Cardiac muscle cell (in vitro differentiated cells and primary cell): ENCODE measurements around the gene UNC93A. TPM values are rescaled to one million over a fixed set of nuclear protein-coding genes. Genes with fewer than 3 reads are reported as not detected.

Source experiments
- DNase-seq, 2 donors: peaks; one replicate each; pipeline versions ENCODE4 v3.0.0 to v3.0.0-alpha.2; 2010 to 2017; ENCODE audit warnings: low read depth in 1 of 2, low spot score in 1 of 2
- H3K27ac ChIP-seq: fragments of 200-600 bp; sonication (generic); 2 replicates; pipeline ENCODE4 v1.5.1; 2016
- H3K27me3 ChIP-seq: fragments of 200-600 bp; sonication (generic); 2 replicates; pipeline ENCODE4 v1.6.0; 2016; ENCODE audit warnings: control low read depth
- H3K36me3 ChIP-seq: fragments of 200-600 bp; sonication (generic); 2 replicates; pipeline ENCODE4 v1.5.1; 2016; ENCODE audit warnings: control low read depth
- H3K4me1 ChIP-seq: fragments of 200-600 bp; sonication (generic); 2 replicates; pipeline ENCODE4 v1.8.1; 2017; ENCODE audit warnings: low read depth, mild to moderate bottlenecking, mixed run types
- H3K4me3 ChIP-seq: fragments of 200-600 bp; sonication (generic); 2 replicates; pipeline ENCODE4 v1.5.1; 2016; ENCODE audit warnings: mild to moderate bottlenecking
- H3K9me3 ChIP-seq: fragments of 200-600 bp; sonication (generic); 2 replicates; pipeline ENCODE4 v1.5.1; 2017; ENCODE audit warnings: low read depth, mild to moderate bottlenecking, control low read depth
- polyA plus RNA-seq: library from polyadenylated mRNA; unstranded; fragments of >200 nt; fragmentation: Nextera tagmentation; extraction: Ambion mirVana; gene quantifications from 2 replicates; pipeline ENCODE4 v1.2.1, GENCODE V29; 2016
- total RNA-seq: library from RNA; depleted of rRNA; stranded (reverse); fragments of >200 nt; gene quantifications from 2 replicates; pipeline ENCODE4 v1.2.3, GENCODE V29; 2016
- TF ChIP-seq, protein P1 (sequence below): IDR thresholded peaks from 2 replicates; pipeline ENCODE4 v1.5.1; 2012; ENCODE audit warnings: low read depth, mild to moderate bottlenecking, low read length

UNC93A gene
- total and polyA plus RNA-seq, 2 experiments from 2014 or later = not detected

DNA sequence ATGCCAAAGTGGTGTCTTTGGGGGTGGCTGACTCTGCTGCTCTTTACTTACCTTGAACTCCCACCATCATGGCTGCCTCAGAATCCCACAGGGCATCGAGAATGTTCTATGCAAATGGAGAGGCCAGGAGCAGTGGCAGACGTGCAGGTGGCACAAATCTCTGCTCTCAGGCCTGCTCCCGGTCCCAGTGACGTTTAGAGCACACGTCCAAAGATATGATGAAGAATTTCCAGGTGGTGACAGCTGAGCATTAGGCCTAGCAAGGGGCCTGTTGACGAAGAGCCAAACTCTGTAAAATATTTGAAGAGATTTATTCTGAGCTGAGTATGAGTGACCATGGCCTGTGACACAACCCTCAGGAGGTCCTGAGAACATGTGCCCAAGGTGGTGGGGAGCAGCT lies 19.0 kb upstream of the UNC93A start:
- Histone ChIP-seq H3K9me3 (no peaks in the 10 kb centered on the region), H3K4me3 (no peak overlapping the region), H3K4me1 (peaks cover 6% of the 10 kb centered on the region), H3K27ac (no peak overlapping the region), H3K36me3 (no peaks in the 10 kb centered on the region), H3K27me3 (no peaks in the 10 kb centered on the region)
- no peak for DNase-seq
- TF ChIP-seq, protein P1, sequence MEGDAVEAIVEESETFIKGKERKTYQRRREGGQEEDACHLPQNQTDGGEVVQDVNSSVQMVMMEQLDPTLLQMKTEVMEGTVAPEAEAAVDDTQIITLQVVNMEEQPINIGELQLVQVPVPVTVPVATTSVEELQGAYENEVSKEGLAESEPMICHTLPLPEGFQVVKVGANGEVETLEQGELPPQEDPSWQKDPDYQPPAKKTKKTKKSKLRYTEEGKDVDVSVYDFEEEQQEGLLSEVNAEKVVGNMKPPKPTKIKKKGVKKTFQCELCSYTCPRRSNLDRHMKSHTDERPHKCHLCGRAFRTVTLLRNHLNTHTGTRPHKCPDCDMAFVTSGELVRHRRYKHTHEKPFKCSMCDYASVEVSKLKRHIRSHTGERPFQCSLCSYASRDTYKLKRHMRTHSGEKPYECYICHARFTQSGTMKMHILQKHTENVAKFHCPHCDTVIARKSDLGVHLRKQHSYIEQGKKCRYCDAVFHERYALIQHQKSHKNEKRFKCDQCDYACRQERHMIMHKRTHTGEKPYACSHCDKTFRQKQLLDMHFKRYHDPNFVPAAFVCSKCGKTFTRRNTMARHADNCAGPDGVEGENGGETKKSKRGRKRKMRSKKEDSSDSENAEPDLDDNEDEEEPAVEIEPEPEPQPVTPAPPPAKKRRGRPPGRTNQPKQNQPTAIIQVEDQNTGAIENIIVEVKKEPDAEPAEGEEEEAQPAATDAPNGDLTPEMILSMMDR = no peak

DNA sequence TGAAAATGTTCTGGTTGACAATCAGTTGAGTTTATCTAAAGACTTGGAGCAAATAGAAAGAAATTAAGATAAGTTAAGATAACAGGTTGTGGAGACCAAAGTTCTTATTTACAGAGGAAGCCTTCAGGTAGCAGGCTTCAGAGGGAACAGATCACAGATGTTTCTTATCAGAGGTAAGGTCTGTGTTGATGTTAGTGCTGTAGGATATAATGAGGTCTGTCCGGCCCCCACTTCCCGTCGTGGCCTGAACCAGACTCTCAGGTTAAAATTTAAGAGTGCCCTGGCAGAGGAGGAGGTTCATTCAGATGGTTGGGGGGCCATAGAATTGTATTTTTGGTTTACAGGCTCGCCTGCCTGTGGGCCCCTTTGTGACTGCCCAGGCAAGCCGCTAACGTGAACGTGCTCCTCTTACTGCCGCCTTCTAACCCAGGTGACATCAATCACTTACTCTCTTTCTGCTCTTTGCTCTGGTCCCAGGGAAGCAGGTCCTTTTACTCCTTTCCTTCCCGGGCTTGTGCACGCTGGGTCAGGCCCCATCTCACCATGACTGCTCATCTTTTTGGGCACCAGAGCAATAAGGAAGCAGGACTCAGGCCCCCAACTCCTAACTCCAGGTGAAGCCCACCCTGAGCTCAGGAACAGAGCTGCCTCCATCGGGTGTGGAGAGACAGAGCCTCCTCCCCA lies 18.3 kb upstream of the UNC93A start:
- TF ChIP-seq, protein P1 = no peak
- no peaks in the 10 kb centered on the region for H3K27me3 ChIP-seq
- H3K36me3 ChIP-seq = no peaks in the 10 kb centered on the region
- H3K9me3 ChIP-seq = no peaks in the 10 kb centered on the region
- peaks cover 6% of the 10 kb centered on the region for H3K4me1 ChIP-seq
- no peak for DNase-seq
- no peak overlapping the region for H3K4me3 ChIP-seq
- no peak overlapping the region for H3K27ac ChIP-seq

DNA sequence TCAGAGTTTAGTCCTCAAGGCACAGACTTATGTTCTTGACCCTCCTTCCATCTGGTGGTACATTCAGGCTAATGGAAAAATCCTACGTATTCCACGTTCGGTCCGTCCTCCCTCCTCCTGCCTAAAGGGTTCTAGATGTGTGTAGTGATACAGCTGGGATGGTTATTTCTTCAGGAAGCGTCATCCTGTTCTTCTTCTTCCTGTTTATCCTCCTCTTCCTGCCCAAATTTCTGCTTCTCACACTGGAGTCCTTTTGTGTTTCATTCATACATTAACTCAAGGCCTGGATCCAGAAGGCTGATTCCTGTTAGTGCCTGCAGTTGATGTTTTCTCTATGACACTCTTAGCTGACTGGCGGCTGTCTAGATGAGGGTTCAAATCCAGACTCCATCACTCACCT lies 16.8 kb upstream of the UNC93A start:
- DNase-seq = no peak
- H3K4me3 ChIP-seq = no peak overlapping the region
- no peaks in the 10 kb centered on the region for H3K27me3 ChIP-seq
- H3K4me1 ChIP-seq = peaks cover 8% of the 10 kb centered on the region
- no peaks in the 10 kb centered on the region for H3K9me3 ChIP-seq
- H3K36me3 ChIP-seq = no peaks in the 10 kb centered on the region
- TF ChIP-seq, protein P1 = no peak
- no peak overlapping the region for H3K27ac ChIP-seq

DNA sequence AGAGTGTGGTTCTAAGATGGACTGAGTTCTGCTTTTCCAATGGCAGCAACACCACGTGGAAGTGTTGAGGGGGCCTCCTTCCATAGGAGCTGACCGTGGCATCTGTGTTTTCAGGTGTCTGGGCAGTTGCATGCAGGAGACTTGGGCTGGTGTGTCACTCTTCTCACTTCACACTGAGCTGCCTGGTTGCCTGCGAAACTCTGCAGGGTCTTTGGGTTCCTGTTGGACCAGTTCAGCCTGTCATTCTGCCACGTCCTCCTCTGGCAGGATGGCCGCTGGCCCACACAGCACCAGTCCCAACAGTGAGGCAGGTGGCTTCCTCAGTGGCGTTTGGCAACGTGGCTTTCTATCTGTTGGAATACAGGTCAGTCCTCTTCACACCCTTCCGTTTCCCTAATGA lies 16.1 kb upstream of the UNC93A start:
- Histone ChIP-seq H3K4me3 (no peak overlapping the region), H3K27ac (no peak overlapping the region), H3K36me3 (no peaks in the 10 kb centered on the region), H3K27me3 (no peaks in the 10 kb centered on the region), H3K4me1 (peaks cover 9% of the 10 kb centered on the region), H3K9me3 (no peaks in the 10 kb centered on the region)
- DNase-seq = no peak
- TF ChIP-seq, protein P1 = no peak

DNA sequence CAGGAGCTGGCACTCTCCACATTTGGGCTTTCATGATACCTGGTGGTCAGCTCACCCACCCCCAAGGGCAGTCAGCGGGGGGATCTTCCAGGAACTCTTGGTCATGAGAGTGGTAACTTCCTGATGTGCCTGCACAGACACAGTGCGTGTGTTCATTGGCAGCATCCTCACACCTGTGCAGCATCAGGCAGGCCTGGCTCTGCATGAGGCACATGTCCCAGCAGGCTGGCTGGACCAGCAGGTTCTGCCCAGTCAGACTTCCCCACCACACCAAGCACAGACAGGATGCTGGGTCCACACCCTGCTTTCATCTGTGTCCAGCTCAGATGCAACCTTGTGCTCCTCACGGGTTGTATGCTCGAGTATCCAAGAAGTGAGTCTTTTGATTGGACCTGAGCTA lies 15.7 kb upstream of the UNC93A start:
- no peaks in the 10 kb centered on the region for H3K27me3 ChIP-seq
- H3K4me3 ChIP-seq = no peak overlapping the region
- no peaks in the 10 kb centered on the region for H3K36me3 ChIP-seq
- H3K27ac ChIP-seq = no peak overlapping the region
- TF ChIP-seq, protein P1 = no peak
- DNase-seq = no peak
- peaks cover 9% of the 10 kb centered on the region for H3K4me1 ChIP-seq
- no peaks in the 10 kb centered on the region for H3K9me3 ChIP-seq
